Right kidney (tissue), 1 donor: ENCODE results near the gene MRGPRF.
"Not testable (repeated sequence)": the region's sequence is repeated elsewhere in the genome, so short reads cannot be mapped to it uniquely, and the experiment has no call there.

ENCODE experiments used
- DNase-seq: peaks from one replicate; pipeline ENCODE4 v3.0.0-alpha.2; 2016

Gene MRGPRF

DNA sequence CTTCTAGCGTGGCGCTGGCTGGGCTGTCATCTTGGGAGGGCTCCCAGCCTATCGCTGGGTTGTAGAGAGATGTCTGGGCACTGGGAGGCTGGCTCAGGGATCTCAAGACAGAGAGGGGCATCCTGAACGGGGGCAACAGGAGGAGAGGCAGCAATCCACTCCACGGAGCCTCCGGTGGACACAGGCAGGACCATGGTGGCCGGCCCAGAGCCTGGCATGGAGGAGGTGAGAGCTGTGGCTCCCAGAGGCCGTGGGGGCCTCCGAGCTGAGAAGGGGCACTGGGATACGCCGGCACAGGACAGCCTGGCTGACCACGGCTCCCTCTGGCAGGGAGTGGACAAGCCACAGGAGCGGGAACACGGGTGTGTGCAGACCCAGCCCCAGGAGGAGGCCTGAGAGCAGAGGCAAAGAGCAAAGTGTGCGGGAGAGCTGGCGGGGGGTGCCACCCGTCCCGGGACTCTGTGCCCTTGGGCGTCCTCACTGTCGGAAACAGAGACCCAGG is 9.1 kb downstream of the MRGPRF start:
- DNase-seq, result no peak

DNA sequence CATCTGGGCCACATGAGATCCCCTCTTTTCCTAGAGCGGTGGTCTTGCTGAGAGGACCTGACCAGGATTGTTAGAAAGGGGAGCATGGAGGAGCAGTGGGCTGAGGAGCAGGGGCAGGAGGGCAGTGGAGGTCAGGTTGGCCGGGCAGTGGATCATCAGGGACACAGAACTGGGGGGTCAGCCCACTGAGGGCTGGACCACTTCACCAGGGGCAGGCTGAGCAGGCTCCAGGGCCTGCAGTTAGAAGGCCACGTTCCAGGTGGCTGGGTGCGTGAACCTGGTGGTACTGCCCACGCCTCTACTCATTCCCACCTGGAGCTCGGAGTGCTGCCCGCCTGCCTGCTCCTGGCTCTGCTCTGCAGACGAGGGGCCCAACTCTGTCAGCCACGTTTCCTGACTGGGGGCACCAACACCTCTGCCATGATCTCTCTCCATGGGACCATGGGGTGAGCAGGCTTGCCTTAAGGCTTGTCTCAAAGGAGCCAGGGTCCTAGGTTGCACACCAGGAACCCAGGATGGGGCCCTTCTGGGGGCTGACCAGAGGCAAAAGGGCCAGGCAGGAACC is 9.7 kb downstream of the MRGPRF start:
- no peak for DNase-seq

DNA sequence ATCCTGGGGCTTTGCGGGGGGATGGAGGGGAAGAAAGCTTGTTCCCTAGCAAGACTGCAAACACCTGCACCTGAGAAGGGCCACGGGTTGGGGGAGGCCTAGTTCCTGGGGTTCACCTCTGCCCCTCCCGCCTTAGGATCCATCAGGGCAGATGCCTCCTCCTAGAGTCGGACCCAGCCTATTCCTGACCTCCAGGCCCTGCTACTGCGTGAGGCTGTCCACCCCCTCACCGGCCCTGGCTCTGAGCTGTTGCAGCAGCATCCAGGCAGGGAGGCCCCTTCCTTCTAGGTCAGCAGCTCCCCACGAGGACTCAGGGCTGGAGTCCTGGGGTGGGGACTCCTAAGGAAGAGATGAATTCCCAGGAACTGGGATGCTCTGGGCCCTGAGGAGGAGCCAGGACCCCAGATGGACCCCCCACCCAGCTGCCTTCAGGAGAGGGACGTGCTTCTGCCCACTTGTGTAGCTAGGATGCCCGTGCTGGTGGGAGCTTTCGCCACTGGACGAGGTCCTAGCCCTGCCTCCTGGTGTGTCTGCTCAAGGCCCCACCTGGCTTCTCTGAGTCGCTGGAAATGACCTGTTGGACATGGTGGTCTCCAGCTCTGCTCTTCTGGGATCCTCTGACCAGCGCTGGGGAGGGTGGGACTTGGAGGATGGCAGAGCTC is 10.3 kb downstream of the MRGPRF start:
- no peak for DNase-seq

DNA sequence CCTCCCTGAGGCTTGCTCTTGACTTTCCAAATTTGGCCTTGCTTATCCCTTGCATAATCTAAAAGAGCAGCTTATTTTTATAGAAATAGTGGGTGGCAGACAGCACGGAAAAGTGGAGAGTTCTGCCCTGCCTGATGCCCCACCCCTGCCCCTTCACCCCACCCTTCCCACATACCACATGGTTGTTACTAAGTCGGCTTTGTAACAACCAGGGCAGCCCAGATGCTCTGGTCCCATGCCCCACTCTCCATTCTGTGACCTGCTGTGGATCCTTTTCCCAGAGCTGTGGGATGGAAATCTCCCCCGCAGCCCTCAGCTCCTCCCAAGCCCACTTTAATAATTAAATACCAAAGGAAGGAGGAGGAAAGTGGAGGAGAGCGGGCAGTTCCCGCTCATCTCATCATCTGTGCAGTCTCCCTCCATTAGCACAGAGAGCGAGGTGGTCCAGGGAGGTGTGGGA is 10.9 kb downstream of the MRGPRF start:
- no peak for DNase-seq

DNA sequence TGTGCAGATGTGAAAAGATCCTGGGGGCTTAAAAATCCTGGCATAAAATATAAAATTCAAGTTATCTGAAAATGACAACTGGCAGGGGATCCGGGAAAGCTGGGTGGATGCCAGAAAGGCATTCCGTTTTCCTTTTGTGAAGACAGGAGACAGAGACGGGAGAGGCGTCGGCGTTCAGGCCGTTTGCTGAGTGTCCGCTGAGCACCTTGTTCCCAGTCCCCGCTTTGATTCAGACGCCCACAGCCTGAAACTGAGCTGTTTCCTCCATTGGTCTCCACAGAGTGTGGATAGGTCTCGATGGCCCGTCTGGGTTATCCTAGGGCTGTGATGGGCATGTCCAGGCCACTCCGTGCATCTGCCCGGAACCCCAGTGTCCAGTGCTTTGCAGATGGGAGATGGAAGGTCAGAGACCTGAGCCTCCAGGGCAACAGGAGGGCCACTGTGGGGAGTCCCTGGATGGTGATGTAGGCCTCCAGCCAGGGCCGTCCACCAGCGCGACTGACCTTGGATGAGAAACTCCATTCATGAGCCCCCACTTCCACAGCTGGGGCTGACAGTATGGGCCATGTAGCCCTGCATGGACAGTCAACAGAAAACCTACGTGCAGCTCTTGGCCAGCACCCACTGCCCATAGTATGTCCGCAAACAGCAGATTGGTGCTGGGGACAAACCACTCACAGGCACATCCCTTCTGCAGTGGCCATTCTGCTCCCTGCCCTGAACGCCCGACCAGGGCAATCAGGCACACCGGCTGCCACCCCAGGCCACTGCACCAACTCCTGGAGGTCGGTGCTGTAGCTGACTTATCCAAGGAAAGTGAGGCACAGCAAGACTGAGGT is 11.6 kb downstream of the MRGPRF start:
- no peak for DNase-seq

DNA sequence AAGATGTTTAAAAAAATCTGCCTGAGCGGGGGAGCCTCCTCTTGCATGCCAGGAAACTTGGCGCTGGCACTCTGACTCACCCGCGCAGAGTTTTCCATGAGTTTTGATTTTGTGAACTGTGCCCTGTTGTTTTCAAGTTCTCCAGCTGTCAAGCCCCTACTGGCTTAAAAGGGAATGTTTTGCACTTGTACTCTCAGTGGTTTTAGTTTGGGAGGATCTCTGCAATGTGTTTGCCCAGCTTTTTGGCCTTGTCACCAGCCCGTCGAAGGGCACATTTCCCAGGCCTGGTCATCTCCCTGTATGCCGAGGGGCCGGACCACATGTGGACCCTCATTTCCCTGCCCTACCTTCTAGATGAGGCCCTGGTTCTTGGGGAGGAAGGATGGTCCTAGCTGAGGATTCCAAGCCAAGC is 12.2 kb downstream of the MRGPRF start:
- DNase-seq, result no peak

DNA sequence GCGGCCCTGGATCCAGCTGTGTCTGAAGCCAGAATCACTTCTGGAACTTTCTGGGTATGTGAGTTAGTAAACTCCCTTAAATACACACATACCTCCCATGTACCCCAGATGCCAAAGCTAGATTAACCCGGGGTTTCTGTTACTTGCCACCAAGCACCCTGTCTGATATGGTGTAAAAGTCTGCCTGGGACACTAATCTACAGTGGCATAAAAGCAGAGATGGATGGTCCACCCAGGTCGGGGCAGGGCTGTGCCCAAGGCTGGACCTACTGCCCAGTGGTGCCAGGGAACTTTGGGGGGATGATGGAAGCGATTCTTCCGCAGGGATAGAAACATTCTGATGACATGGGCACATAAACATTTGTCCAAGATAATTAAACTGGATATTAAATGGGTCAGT is 12.7 kb downstream of the MRGPRF start:
- DNase-seq, result no peak

DNA sequence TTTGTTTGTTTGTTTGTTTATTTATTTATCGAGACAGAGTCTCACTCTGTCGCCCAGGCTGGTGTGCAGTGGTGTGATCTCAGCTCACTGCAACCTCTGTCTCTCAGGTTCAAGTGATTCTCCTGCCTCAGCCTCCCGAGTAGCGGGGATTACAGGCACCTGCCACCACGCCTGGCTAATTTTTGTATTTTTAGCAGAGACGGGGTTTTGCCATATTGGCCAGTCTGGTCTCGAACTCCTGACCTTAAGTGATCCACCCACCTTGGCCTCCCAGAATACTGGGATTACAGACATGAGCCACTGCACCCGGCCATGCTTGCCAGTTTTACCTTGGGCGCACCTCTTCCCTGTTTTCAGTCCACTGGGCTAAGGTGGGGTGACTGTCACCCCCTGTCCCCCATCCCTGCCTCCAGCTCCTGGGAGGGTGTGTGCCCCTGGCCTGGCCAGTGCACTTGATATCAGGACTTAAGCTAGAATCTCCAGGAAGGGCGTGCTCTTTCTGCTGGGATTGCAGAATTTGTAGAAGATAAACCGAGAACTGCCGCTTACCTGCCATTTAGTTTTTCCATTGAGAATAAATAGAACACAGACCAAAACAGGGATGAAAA is 13.2 kb downstream of the MRGPRF start:
- DNase-seq, result not testable (repeated sequence)

DNA sequence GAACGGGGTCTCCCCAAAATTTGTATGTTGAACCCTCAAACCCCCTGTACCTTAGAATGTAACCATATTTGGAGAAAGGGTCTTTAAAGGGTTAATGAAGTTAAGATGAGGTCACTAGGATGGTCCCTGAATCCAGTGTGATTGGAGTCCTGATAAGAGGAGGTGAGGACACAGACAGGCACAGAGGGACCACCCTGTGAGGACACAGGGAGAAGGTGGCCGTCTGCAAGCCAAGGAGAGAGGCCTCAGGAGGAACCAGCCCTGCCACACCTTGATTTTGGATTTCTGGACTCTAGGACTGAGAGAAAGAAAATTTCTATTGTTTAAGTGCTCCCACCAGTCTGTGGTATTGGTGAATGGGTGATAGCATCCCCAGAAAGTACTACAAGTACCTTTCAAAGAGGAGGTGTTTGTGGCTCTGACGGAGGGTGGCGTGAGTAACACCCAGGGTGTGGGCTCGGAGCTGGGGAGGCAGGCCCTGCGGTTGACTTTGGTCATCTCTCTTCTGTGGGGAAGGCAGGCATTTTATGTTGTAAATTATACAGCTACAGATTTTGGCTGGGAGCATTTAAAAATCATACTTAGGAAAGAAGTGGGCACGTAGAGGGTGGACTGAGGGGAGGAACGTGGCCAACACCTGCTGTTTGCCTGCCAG is 13.8 kb downstream of the MRGPRF start:
- no peak for DNase-seq

DNA sequence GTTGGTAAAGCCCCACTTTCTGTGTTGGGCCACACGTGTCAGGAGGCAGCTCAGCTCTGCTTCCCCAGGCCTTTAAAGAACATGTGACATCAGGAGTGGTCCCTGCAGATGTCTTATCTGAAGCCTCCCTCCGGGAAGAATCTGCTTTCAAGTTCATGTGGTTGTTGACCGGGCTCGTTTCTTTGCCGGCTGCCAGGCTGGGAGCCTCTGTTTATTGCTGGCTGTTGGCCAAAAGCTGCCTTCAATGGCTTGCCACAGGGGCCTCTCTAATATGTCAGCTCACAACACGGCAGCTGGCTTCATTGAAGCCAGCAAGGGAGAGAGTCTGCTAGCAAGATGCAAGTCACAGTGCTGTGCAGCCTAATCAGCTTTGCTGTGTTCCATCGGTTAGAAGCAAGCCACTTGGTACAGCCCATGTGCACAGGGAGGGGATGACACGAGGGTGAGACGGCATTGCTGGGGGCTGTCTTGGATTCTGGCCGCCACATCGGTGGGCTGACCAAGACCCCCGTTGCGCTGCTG is 14.6 kb downstream of the MRGPRF start:
- DNase-seq, result no peak

DNA sequence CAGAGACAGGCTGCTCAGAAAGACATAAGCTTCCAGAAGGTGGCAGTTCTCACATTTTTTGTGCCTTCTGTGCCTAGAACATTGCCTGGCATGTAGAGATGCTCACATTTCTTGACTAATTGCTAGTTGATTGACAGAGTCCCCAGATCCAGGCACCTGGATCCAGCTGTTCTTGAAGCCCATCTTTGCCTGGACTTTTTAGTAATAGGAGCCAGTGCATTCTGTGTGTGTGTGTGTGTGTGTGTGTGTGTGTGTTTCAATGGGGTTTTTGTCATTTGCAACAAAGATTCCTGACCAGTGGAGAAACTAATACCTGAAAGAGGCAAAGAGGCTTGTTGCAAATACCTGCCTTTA is 15.1 kb downstream of the MRGPRF start:
- DNase-seq, result no peak

DNA sequence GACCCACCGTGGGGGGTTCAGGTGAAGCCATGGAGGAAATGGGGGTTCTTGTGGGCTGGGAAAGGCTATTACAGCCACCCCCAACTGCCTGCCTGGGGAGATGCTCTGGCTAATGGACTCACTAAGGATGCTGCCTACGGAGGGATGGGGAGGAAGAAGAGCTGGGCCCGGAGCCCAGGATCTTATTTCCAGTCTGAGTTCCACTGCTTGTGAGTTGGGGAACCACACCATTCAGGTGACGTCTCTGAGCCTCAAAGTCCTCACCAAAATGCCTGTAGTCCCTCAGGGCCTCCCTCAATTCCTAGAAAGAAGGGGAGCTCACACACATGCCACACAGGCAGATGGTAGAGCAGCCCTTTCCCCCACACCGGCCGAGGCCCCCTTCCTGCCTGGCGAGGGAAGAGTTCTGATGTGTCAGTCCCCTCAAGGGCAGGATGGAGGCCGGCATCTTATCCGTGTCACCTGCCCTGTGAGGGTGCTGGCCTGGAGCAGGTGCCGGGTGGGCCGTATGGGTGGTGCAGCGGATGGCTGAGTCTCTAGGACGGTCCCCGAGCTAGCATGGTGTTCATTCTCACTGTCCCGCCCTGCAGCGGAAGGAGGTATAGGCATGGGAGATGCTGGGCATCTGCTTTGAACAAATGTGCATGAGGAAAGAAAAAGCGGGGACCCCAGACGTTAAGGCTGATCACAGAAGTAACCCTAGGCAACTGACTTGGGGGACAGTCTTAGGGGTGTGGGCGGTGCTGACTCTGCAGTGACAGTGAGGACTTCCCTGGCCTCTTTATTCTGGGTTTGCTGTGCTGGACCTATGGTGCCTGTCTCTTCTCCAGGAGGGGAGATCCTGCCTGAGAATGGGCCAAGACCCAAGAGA is 15.7 kb downstream of the MRGPRF start:
- no peak for DNase-seq

DNA sequence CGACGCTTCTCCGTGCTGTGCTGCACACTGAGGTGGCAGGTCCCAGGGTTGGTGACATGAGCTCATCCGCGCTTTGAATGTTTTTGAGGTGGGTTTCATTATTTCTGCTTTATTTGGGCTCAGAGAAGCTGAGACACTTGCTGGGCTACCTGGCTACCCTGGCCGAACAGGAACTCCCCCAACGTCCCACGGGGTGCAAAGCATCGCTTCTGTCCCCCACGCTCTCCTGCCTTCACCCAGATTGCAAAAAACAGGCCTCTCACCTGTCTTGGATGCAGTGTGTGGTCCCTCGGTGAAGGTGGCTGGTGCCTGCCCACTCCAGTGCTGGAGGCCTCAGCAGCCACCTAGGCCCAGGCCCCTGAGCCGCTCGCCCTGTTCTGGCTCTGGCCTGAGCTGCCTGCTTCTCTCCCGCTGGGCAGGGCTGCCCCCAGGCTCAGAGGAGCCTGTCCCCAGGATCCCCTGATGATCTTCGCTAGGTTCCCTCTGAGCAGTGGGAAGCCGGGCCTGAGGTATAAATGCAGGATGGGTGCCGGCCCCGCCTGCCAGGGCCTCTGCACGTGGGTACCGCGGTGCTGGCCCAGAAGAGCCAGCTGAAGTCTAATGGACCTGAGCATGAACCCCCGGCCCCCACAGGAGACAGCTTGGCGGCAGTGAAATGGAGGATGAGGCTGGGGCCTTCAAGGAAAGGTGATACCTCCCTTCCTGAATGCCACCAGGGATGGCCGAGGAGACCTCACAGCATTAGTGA is 16.5 kb downstream of the MRGPRF start:
- no peak for DNase-seq

DNA sequence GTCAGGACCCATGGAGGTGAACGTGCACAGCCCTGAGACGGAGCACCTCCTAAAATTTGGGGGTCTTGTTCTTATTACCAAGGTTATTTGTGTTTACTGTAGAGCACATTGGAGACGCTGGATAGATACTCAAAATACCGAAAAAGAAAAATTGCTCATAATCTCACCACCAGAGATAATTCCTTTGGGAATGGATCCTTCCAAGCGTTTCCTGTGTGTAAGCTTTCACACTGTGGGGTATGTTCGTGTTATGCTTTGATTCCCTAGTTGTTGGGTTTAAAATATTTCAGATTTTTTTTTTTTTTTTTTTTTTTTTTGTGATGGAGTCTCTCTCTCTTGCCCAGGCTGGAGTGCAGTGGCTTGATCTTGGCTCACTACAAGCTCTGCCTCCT is 18.2 kb downstream of the MRGPRF start:
- DNase-seq, result no peak

DNA sequence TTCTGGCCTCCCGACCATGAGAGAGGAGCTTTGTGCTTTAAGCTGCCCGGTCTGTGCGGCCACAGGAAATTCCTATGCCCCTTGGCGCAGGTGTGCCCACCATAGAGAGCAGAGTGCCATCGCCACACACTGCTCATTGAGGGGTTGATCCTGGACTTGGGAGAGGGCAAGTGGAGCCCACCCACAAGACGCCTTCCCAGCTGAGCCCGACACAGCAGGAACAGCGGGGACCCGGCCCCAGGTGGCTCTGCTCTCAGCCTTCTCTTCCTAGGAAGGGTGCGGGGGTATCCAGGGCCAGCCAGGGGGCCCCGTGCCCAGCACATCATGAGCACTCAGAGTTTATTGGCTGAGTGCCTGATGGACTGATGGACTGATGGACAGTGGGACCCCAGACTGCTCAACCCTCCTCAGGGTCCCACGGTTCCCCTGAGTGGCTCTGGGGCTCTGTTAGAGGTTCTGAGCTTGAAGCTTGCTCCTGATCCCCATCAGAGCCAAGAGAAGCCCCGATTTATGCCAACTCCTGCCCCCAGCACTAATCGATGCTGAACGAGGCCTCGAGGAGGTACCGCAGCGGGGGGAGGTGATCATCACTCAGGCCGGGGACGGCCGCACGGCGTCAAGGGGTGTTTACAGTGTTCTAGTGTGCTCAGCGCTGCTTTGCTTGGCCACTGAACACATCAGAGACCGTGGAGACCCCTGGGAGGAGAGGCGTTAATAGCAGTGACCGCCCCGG is 18.7 kb downstream of the MRGPRF start:
- no peak for DNase-seq

DNA sequence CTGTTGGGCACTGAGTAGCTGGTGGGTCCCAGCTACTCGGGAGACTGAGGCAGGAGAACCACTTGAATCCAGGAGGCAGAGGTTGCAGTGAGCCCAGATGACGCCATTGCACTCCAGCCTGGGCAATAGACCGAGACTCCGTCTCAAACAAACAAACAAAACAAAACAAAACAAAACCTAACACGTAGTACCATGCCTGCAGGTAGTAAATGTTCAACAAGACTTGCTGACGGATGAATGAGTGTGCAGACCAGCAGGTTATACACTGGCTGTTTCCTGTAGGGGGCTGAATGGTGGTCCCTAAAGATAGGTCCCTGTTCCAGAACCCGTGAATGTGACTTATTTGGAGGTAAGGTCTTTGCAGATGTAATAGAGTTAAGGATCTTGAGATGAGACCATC is 19.5 kb downstream of the MRGPRF start:
- no peak for DNase-seq

DNA sequence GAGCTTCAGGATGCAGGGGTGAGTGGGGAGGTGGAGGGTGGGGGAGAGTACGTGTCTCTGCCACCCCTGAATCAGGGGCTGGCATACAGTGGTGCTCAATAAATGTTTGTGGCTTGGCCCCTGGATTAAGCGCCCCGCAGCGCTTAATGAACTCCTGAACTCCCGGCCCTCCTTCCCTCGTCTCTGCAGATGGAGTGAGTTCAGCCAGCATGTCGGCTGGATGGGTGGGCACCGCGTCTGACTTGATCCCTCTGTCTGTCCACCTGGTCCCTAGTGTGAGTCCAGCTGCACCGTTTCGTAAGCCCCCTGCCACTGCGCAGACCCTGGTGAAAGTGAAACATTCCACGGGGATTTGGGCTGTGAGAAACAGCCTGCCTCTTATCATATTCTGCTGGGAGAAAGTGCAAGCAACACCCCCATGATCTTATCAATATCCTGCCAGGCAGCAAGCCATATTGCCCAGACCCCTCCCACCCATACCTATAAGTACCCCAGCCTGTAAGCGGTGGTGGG is 20.2 kb downstream of the MRGPRF start:
- DNase-seq, result no peak

DNA sequence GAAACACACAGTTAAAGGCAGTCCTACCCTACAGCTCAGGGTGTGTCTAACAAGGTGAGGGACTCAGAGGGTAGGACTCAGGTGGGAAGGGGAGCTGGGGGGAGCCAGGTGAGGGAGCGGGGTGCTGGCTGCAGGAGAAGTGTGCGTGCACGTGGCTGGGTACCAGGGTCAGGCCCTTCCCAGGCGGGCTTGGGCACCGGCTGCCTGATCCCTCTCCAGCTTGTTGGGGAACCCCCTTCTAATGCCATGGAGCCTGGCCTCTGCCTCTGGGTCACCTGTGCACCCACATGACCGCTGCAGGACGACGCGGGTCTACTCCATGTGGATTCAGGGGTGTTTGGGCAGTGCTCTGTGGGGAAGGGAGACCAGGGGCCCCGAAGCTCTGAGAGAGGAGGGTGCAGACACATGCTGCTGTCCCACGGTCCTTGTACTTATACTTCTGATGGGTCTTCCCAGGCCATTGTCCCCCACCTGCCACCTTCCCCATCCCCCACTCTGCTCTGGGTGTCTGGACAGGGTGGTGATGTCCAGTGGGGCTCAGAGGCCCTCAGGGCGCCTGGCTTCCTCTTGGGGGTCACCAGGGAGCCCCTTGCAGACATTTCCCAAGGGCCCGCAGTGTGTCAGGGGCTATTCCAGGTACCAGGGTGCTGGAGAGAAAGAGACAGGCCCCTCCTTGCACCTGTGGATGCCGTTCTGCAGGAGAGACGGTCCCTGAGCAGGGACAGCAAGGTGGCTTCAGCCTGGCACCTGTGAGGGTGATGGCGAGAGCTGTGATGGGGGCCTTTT is 21.9 kb downstream of the MRGPRF start:
- DNase-seq, result no peak
